Stimulated activated CD8-positive, alpha-beta memory T cell treated with anti-CD3 and anti-CD28 coated beads, Interleukin-12 subunit alpha, Interleukin-12 subunit beta, amount 100 ng/mL, for 1 hour (primary cell): ENCODE data around the gene DAPK1.

Experiments
- DNase-seq: peaks from one replicate; pipeline ENCODE4 v3.0.0-alpha.2; 2020; ENCODE audit warnings: low read depth

The DAPK1 gene

DNA sequence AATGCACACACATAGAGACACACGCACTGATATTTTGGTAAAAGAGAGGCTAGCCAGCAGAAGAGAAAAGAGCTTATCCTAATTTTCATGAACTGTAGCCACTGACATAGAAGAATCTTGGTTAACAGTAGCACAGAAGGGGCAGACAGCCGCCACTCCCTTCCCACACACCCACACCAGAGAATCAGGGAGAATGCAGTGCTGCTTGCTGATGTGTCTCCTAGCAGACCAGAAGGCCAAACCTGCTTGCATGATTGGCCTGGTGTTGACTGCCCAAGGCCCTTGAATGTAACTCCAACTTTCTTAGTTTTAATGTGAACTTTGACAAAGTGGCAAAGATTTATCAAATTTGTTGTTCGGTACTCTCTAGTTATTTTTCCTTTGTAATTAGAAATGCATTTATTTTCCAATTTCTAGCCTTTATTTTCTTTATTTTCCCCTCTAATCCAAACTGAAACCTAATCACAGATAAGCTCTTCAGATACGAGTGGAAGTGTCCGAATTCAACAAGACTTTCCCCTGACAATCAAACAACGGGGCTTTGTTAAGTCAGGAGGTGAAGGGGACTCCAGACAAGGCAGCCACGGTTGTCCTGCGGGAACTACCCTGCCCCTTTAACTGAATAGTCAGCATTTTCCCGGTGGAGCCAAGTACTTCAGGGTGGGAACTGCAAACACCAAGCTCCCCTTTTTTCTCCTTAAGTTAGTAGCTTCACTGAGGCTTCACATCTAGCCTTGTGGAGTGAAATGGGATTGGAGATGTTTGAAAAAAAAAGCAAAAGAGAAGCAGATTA is 146.3 kb downstream of the DAPK1 start:
- no peak for DNase-seq

DNA sequence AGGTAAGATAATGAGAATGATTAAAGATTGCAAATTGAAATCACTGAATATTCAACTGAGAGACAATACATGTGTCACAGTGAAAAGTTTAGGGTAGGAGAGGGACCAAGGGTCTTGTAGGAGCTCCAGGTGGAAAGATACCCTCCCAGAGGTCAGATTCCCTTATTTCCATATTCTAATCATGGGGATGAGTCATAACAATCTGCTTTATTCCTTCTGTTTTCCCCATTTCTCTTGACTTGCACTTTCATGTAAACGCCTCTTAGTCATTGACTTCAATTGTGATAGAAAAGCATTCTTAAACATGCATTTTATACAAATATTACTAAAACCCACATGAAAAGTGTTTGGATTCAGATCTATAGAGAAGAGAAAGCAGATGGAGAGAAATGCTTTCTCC is 147.0 kb downstream of the DAPK1 start:
- DNase-seq, result no peak

DNA sequence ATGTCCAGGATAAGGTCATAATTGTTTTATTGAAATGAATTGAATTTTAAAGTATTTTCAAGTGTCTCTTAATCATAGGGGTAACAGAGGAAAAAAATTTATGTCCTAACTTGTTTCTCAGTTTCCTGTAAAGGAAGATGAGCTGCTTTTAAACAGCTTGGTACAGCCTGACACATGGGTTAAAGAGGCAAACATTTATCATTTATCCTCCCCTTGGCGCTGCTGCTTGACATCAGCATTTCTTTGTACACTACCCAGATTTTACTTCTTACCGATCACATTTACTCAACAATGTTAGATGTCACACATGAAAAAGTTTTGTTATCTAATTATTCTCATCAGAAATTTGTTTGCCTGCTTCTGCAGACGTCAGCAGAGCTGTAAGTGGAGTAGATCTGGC is 148.9 kb downstream of the DAPK1 start:
- no peak for DNase-seq

- no peak for DNase-seq
These were observed 149.4 kb downstream of the DAPK1 start for GRCh38 chr9:87647114-87647513.

GRCh38 chr9:87648606-87649005 is 150.9 kb downstream of the DAPK1 start:
- DNase-seq, result no peak

DNA sequence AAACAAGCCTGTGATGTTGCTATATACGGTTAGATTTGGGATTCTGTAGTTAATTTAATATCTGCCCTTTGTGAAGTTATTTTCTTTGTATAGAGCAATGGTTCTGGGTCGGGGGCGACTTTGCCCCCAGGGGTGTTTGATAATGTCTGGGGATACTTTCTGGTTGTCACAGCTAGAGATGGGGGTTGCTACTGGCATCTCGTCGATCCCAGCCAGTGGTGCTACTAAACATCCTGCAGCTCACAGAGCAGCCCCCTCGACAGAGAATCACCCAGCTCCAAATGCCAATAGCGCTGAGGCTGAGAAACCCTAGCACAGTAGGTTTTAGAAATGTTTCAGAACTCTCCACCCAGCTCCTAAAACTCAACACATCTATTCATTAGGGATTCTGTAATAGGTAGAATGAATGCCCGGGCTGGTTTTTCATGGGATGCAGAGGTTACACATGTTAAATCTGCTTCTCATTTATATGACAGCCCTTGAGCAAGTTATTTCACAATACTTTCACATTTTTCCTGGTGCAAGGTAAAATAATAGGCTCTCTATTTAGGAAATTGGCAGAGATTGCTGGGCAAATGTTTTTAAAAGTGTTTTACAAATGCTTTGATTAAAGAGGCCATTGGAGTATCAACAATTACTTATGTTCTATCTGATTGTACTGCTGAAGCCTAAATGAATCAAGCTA is 153.1 kb downstream of the DAPK1 start:
- no peak for DNase-seq

GRCh38 chr9:87651431-87651830 is 153.8 kb downstream of the DAPK1 start:
- DNase-seq, result no peak

GRCh38 chr9:87653941-87654340 is 156.3 kb downstream of the DAPK1 start:
- DNase-seq, result no peak

GRCh38 chr9:87655731-87656130 is 158.1 kb downstream of the DAPK1 start:
- DNase-seq, result no peak

- no peak for DNase-seq
These were observed 158.8 kb downstream of the DAPK1 start for GRCh38 chr9:87656485-87656884.

GRCh38 chr9:87657190-87657589 is 159.5 kb downstream of the DAPK1 start:
- no peak for DNase-seq

DNA sequence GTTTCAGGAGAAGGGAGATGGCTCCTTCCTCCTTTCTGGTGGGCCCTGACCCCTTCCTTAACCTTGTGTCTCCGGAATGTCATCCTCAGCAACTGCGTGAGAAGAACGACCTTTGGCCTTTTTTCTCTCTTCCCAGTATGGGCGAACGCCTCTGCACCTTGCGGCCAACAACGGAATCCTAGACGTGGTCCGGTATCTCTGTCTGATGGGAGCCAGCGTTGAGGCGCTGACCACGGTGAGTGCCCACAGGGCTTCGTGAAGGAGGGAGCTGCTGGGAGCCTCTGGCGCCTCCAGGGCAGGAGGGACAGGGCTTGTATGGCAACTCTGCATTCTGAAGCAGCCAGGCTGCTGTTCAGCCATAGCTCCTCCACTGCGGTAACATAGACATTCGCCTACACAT is 160.2 kb downstream of the DAPK1 start:
- no peak for DNase-seq

- no peak for DNase-seq
These were observed 160.8 kb downstream of the DAPK1 start for GRCh38 chr9:87658511-87658910.

GRCh38 chr9:87659534-87660419 is 162.1 kb downstream of the DAPK1 start:
- DNase-seq, result no peak

GRCh38 chr9:87661241-87661640 is 163.6 kb downstream of the DAPK1 start:
- DNase-seq, result no peak

- no peak for DNase-seq
These were observed 165.3 kb downstream of the DAPK1 start for GRCh38 chr9:87662808-87663528.

DNA sequence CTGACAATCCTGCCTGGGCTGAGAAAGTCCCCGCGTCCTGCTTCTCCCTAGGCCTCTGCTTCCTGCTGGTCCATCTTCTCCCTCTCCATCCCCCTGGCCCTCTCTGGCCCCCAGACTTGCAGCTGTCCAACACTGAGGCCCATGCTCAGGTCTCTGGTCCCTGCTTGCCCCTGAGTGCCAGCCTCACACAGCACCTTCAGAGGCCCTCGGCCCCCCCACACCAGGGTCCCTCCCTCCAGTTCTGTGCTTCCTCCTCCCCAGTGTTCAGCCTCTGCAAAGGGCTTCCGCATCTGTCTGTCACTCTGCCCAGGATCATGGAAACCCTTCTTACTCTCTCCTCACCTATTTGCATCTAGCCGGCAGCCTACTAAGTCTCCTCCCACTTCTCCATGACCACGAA is 165.9 kb downstream of the DAPK1 start:
- DNase-seq, result no peak

- DNase-seq, result no peak
These were observed 166.7 kb downstream of the DAPK1 start for GRCh38 chr9:87664153-87665060.

- DNase-seq, result no peak
These were observed 167.8 kb downstream of the DAPK1 start for GRCh38 chr9:87665505-87665904.

- DNase-seq, result no peak
These were observed 169.6 kb downstream of the DAPK1 start for GRCh38 chr9:87667164-87667738.

GRCh38 chr9:87668222-87668621 is 170.6 kb downstream of the DAPK1 start:
- DNase-seq, result no peak
